HG03045 (cell line): ENCODE data around the gene SPAG7.

Source experiments
- ATAC-seq: cut with Tn5 transposase; IDR thresholded peaks from one replicate; pipeline ENCODE4 v1.9.1; 2021; ENCODE audit warnings: mild to moderate bottlenecking, moderate library complexity; ENCODE audit not compliant: unreplicated experiment

The SPAG7 gene

DNA sequence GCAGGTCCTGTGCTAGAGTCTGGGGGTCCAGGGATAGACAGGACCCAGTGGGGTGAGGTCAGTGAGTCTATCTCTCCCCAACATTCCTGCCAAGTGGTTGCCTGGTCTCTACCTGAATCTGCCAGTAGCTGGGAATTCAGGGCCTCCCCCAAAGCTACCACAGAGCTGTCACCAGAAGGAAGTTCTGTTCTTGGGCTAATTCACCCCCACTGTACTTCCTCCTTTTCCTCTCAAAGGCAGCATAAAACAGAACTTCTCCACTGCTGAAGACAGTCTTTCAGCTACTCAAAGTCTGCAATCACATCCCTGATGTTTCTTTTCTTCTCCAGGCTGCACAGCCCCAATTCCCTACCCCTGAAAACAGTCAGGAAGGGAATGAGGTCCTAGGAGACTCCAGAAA lies 11.1 kb upstream of the SPAG7 start:
- ATAC-seq = no peak

DNA sequence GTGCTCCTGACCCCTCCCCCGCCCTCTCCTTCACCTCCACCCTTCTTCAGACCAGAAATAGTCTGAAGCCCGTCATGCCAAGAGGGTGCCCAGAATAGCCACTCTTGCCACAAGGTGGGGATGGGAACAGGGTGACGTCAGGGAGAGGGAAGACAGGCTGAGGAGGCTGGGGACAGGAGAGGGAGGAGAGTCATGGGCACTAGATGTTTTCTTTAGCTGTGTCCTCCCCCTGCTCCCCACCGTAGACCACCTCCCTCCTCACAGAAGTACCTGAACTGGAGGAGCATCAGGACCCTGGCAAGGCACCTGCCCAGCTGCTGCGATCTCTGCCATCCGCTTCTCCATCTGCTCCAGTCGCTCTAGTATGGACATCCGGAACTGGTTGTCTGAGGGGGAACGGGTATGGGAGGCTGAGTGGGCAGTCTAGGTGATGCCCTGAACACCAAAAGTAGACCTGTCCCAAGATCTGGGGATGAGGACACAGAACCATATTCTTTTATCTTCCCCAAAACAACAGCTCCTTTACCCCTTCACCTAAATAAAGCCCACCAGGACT lies 6.6 kb upstream of the SPAG7 start:
- no peak for ATAC-seq

DNA sequence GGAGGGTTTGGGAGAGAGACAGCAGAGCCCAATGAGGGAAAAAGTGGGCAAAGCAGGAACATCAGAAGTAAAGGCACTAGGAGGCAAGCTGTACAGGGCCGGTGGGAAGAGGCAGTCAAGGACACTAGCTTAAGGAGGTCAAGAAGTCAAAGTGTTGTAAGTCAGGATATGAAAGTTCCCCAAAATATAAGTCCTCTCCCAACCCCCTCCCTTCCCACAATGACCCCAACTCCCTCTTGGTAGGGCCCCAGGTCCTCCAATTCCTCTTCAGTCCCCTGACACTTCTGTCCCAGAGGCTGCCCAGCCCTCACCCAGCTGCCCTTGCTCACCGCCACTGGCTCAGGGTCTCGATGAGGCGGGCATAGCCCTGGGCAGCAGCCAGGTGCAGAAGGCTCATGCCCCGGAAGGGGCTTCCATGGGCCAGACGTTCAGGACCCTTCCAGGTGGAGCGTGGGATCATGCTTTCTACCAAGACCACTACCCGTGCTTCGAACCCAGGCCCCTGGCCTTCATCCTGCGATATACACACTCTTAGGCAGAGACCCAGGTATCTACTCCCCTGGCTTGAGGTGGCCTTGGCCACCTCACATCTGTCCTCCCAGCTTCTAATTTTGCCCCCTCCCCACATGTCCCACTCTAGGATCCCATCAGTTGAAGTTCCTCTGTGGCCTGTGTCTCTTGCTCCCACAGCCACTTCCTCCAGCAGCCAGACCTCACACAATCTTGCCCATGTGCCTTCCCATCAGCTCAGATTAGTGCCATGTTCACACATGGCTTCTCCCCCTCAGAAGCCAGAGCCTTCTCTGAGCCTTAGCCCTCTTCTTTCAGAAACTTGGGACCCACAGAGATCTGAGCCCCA lies 5.9 kb upstream of the SPAG7 start:
- ATAC-seq = no peak

DNA sequence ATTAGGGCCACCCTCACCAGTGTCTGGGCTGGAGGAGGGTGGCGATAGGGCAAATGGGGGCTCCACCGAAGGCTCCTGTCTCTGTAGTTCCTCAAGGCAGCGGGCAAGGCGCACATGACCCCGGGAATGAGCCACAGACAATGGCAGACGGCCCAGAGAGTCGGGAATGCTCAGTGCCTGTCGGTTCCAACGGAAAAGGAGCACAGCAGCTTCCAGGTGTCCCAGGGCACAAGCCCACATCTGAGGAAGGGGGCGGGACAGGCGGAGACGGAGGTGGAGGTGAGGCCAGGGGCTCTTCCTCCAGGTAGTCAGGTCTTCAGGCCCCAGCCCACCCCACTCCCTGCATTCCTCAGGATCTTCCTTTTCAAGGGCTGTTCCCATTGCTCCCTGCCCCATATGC lies 5.1 kb upstream of the SPAG7 start:
- no peak for ATAC-seq

DNA sequence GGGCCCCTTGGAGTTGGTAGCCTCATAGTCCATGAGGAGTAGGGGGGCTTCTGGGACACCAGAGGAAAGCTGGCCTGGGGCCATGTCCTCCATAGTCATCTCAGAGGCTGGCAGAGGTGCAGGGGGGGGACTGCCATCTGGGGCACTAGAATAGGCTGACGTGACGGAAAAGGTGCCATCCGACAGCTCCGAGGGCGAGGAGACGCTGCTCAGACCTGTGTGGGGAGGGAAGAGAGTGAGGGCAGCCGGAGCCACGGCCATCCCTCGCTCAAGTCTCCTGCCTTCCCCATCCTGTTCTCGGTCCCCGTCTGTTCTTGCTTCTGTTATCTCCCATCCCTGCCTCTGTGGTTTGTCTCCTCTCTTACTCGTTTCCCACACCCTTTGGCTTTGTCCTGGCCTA lies 4.7 kb upstream of the SPAG7 start:
- no peak for ATAC-seq

DNA sequence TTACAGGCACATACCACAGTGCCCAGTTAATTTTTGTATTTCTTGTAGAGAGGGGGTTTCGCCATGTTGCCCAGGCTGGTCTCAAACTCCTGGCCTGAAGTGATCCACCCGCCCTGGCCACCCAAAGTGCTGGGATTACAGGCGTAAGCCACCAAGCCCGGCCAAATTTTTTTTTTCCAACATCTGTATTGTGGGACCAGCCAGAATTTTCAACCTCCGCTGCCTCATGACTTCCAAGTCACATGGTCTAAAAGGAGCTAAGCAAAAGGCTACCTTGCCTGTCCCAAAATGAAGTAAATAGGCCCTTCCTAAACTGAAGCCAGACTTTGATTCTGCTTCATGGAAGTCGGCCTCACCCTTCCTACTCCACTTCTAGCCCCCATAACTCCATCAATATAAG lies 4.2 kb upstream of the SPAG7 start:
- no peak for ATAC-seq

DNA sequence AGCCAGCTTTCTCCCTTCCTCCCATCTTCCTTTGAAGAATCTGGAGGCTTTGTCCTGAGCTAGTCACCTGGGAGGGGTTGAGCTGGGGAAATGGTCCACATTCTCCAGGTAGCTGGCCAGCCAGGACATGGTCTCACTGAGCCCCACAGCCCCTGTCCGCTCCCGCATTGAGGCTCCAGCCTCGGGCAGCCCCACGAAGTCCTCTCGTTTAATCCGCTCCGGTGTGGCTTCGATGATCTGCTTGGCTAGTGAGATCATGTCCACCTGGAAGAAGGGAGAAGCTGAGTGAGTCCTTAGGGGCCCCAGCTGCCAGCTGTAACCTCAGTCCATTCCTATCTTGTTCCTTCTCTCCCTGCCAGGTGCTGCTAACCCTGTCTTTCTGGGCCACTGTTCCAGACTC lies 2.7 kb upstream of the SPAG7 start:
- ATAC-seq = no peak

DNA sequence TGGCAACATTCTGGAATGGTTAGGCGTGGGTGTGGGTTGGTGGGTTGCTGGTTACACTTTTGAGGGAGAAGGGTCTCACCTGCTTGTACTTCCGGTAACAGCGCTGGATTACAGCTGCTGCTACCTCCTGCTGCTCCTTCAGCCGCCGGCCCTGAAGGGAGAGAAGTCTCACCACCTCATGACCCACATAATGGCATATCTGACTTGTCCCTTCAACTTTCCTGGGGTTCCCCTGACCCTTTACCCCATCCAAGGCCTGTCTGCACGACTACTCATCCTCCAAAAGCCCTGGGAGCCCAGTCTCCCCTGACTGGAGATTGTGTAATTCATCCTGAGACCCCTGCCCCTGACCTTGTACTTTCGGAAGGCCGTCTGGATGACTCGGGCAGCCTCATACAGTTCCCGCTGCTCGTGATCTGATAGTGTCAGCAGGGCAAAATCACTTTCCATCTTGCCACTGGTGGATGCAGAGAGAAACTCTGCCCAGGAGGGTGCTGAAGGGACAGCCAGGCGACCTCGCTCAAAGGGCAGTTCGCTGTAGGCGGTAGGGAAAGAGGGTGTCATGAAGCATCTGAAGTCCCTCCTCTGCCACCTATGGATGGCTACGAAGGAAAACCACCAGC lies 2.0 kb upstream of the SPAG7 start:
- no peak for ATAC-seq

DNA sequence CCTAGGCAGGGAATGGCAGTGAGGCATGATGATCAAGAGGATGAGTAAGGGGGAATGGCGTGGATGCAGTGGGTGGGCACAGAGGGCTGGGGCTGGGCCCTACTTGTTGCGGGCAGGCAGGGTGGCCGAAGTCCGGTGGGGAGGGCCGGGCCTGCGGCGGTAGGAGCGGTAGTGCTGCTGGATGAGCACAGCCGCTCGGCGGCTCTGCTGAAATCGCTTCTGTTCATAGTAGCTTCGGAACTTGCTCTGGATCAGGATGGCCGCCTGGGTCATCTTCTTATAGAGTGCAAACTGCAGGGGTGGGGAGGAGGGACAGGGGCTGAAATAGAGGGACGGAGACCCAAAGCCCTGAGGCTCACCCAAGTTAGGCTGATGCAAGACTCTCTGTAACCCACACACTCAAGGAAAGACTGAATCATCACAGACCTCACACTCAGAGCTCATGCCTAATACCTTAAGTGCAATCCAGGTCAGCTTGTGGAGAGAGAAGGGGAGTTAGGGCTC lies 1.5 kb upstream of the SPAG7 start:
- ATAC-seq = no peak

DNA sequence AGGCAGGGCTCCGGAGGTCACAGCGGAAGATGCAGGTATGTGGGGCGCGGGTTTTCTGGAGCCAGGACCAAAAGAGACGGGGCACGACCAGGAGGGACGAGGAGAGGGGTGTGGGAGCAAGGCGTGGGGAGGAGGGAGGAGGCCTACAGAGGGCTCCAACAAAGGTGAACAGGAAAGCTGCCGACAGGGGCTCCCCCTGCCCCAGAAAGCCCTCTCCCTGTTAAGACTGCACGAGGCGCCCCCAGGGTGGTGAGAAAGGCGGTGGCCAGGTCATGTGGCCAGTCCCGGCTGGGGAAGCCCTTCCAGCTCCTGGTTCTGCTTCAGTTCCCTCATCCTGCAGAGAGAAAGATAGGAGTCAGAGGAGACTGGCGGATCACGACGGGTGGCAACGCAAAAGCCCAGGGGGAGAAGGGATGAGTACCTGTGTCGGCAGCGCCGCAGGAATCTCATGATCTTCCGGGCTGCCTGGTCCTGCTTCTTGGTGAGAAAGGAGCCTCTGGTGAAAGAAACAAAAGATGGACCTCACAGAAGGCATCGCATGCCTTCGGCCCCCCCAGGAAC lies 949 bp upstream of the SPAG7 start:
- ATAC-seq = no peak

DNA sequence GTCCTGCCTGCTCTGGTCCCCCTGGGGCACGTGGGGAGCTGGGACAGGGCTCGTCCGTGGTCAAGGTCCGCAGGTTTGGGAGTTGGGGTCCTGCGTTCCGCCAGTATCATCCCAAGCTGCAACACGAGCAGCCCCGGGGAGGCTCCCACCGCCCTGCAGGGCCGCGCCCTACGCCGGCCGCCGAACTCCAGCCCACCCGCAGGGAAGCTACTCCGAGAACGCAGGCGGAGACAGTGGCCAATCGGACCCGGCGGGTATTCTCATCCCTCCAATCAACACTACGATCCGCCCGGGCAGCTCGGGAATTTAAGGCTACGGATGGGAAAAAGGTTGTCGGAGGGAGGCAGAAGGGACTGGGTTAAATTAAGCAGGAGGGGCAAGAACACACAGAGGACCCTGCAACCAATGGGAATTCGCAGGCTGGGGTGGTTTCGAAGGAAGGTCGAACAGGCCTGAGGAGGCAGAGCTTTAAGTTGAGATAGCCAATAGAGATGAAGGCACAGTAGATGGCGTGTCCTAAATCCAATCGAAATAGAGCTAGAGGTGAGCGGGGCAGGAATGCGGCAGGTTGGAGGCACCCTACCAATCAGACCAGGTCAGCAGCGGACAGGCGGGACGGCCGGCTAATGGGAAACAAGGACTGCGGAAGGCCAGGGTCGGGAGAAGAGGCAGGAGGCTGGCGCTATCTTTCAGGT lies 626 bp downstream of the SPAG7 start:
- peak; percentile 81 for ATAC-seq

DNA sequence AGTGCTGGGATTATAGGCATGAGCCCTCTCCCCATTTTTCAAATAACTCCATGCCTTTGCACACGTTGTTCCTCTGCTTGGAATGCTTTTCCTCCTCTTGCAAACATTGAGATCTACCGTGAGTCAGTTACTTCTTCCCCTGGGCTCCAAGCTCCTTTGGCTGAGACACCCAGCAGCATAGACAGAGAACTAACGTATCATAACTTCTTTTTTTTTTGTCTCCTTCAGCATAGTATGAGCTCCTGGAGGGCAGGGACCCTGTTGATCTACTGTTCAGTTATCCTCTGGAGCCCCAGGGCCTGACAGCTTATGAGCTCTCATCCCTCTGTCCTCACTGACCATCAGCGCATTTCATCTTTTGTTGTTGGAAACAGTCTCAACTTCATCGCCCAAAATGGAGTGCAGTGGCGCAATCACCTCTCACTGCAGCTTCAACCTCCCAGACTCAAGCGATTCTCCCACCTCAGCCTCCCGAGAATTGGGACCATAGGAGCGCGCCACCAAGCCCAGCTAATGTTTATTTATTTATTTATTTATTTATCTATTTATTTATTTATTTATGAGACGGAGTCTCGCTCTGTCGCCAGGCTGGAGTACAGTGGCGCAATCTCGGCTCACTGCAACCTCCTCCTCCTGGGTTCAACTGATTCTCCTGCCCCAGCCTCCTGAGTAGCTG lies 2.2 kb downstream of the SPAG7 start:
- ATAC-seq = no peak

DNA sequence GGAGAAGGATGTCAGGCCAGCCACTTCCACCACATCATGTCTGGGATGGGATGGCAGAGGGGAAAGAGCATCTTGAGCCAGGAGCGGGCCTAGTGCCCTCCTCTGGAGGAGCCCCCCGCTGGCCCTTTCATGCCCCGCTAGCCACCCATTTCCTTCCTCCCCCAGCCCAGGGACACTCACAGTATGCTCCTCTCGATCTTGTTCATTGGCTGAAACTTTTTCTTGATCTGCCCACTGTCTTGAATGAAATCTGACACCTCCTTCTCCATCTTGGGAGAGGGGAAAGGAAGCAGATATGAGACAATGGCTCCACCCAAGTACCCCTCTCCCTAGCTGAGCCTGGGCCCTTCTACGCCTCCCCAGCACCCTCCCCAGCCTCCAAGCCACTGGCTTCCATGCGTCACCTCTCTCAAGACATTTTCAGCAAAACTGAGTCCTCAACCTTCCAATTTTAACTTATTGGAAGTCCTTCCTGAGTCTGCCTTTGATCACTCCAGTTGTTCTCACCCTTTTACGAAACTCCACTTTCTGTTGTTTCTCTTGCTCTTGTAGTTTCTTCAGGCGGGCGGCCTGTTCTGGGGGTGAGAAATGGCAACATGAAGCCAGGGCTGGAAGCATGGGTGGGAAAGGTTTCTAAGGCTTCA lies 7.2 kb downstream of the SPAG7 start:
- no peak for ATAC-seq

DNA sequence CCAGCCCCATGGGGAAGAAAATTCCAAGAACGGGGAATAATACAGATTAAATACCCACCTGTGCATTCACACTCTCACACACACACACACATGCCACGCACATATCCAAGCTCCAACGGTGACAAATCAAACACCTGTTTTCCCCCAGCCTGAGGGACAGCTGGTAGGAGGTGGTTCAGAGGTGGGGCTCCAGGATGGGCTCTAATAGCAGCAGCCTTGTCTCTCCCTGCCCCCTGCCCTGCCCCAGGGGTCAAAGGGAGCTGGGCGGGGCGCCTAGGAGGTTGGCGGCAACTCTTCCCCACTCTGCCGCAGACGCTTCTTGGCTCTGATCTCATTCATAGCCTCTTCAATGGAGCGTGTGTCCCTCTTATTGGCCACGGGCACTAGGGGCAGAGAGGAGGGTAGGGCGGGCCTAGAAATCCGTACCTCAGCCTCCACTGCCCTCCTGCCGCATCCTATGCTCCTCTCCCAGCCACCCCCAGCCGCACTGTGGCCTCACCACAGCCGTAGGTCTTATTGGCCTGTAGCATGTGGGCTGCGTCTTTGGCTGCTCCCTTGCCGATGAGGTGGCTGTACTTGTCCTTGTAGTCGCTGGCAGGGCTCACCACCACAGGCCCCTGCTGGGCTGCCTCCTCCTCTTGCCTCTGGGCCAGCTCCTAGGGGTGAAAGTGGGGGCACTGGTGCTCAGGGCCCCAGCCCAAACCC lies 8.2 kb downstream of the SPAG7 start:
- no peak for ATAC-seq

DNA sequence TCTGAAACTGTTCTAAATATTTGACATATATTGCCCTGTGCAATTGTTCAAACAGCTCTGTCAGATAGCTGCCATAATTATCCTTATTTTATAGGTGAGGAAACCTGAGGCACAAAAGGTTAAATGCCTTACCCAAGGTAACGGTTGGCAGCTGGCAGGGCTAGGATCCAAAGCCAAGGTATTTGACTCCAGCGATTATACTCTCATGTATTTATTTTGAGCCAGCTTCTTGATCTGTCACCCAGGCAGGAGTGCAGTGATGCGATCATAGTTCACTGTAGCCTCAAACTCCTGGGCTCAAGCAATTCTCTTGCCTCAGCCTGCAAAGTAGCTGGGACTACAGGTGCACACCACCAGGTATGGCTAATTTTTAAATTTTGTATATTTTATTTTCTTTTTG lies 9.5 kb downstream of the SPAG7 start:
- ATAC-seq = no peak

DNA sequence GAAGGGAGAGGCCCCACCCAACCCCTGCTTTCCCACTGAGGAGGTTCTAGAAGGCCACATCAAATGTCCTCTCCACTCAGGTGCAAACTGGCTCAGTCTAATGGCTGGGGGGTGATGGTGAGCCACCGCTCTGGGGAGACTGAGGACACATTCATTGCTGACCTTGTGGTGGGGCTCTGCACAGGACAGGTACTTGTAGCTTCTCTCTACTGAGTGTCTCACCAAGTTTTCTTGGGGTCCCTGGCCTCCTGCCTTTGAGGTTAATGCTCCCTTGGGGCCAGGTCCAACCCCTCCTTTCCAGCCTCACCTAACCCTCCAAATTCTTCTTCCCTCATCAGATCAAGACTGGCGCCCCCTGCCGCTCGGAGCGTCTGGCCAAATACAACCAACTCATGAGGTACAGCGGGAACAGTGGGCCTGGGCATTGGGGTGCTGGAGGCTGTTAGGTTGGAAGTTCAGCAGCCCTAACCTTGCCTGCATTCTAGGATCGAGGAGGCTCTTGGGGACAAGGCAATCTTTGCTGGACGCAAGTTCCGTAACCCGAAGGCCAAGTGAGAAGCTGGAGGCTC lies 11.0 kb downstream of the SPAG7 start:
- no peak for ATAC-seq

DNA sequence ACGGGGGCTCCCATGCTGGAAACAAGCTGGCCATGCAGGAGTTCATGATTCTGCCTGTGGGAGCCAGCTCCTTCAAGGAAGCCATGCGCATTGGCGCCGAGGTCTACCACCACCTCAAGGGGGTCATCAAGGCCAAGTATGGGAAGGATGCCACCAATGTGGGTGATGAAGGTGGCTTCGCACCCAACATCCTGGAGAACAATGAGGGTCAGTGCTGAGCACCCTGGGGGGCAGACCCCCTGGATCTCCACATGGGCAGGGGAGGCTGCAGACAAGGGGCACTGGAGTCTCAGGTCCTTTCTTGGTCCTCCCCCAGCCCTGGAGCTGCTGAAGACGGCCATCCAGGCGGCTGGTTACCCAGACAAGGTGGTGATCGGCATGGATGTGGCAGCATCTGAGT lies 12.5 kb downstream of the SPAG7 start:
- no peak for ATAC-seq

DNA sequence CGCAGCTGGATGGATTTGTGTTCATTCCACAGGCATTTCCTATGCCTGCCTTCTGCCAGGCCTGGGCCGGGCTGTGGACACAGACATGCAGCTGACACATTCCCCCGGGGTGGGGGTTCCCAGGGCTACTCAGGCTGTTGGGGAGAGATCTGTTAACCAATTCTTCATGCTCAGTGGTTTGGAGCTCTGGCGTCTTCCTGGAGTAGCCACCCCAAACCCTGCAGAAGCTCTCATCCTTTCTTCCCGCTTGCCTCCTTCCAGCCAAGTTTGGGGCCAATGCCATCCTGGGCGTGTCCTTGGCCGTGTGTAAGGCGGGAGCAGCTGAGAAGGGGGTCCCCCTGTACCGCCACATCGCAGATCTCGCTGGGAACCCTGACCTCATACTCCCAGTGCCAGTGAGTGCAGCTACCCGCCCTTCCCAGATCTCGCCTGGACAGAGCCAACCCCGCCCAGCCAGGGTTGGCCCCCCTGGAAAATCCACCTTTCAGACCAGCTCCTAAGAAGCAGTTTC lies 14.1 kb downstream of the SPAG7 start:
- no peak for ATAC-seq

DNA sequence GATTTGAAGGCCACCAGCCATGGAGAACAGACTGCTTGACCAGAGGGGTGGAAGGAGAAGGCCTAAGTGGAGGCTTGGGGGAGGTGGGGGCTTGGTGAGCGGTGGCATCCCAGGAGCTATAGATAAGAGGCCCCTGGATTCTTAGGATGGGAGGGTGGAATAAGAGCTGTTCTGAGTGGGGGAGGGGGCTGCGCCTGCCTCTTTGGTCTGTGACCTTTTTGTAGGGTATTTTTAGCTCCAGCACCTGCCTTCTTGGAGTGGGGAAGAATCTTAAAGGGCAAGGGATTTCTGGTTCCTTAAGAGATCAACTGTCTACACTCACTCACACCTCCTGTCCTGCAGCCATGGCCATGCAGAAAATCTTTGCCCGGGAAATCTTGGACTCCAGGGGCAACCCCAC lies 16.1 kb downstream of the SPAG7 start:
- ATAC-seq = no peak
